K562 (cell line): ENCODE results near the gene SPTSSA. TPM values are rescaled to one million over a fixed set of nuclear protein-coding genes. Genes with fewer than 3 reads are reported as not detected.

Experiments used
- ELF4 ChIP-seq: fragments of 450-650 bp; formaldehyde crosslinking; IDR thresholded peaks from 2 replicates; pipeline ENCODE4 v1.4.0; 2022; ENCODE audit warnings: missing genetic modification characterization
- GATA2 ChIP-seq: sonication (generic); formaldehyde crosslinking; IDR thresholded peaks from 2 replicates; pipeline ENCODE4 v1.4.0; 2020; ENCODE audit warnings: mild to moderate bottlenecking, missing genetic modification reagents
- HINFP ChIP-seq: fragments of 450-650 bp; conservative IDR thresholded peaks from 2 replicates; pipeline ENCODE4 v1.6.1; 2016; ENCODE audit warnings: missing genetic modification characterization, low read depth, mild to moderate bottlenecking, control low read depth, missing compliant biosample characterization
- KAT2B ChIP-seq: IDR thresholded peaks from one replicate; pipeline ENCODE4 v1.6.1; 2012; ENCODE audit warnings: low read depth, mild to moderate bottlenecking, control low read depth, inconsistent platforms, low read length, moderate library complexity
- MYC ChIP-seq, 2 experiments: fragments of 250-450 bp in 1 of 2; sonication (Bioruptor Pico) in 1 of 2; IDR thresholded peaks; 2 replicates each; pipeline versions ENCODE4 v1.5.1 to v1.6.1; 2012 to 2021; ENCODE audit warnings: low read depth in 2 of 2, borderline replicate concordance in 1 of 2, improper control_type of control experiment in 1 of 2, low read length in 1 of 2, mild to moderate bottlenecking in 1 of 2, moderate library complexity in 1 of 2
- MYNN ChIP-seq, 2 experiments: sonication (generic); formaldehyde crosslinking in 1 of 2; IDR thresholded peaks; 2 replicates each; pipeline versions ENCODE4 v1.5.0 to v1.6.1; 2016 to 2020; ENCODE audit warnings: antibody characterized with exemption in 1 of 2, missing genetic modification reagents in 1 of 2
- RBM34 ChIP-seq: fragments of 200-400 bp; formaldehyde crosslinking; IDR thresholded peaks from 2 replicates; pipeline ENCODE4 v1.6.1; 2018; ENCODE audit warnings: low read length, borderline replicate concordance; ENCODE audit not compliant: insufficient read depth
- TAF7 ChIP-seq: fragments of 450-650 bp; IDR thresholded peaks from 2 replicates; pipeline ENCODE4 v1.6.1; 2016; ENCODE audit warnings: missing genetic modification characterization, missing compliant biosample characterization
- ZNF134 ChIP-seq: fragments of 250-450 bp; sonication (Bioruptor Pico); conservative IDR thresholded peaks from 2 replicates; pipeline ENCODE4 v1.4.0; 2020
- ZNF217 ChIP-seq: sonication (generic); formaldehyde crosslinking; IDR thresholded peaks from 2 replicates; pipeline ENCODE4 v1.8.0; 2022; ENCODE audit warnings: mild to moderate bottlenecking, missing genetic modification reagents
- ZNF444 ChIP-seq: fragments of 250-450 bp; sonication (Bioruptor Pico); IDR thresholded peaks from 2 replicates; pipeline ENCODE4 v1.4.0; 2020; ENCODE audit warnings: mild to moderate bottlenecking, moderate library complexity
- ZNF551 ChIP-seq: fragments of 250-450 bp; sonication (Bioruptor Pico); IDR thresholded peaks from 2 replicates; pipeline ENCODE4 v1.5.0; 2021; ENCODE audit warnings: mild to moderate bottlenecking, moderate library complexity
- ZNF561 ChIP-seq: fragments of 450-650 bp; formaldehyde crosslinking; conservative IDR thresholded peaks from 2 replicates; pipeline ENCODE4 v1.4.0; 2020; ENCODE audit warnings: mild to moderate bottlenecking, moderate library complexity
- ZNF668 ChIP-seq: fragments of 250-450 bp; sonication (Bioruptor Pico); IDR thresholded peaks from 2 replicates; pipeline ENCODE4 v1.8.0; 2022; ENCODE audit warnings: mild to moderate bottlenecking, inconsistent platforms
- ZNF766 ChIP-seq: fragments of 200-800 bp; sonication (Bioruptor generic); conservative IDR thresholded peaks from 2 replicates; pipeline ENCODE4 v1.6.1; 2016; ENCODE audit warnings: missing genetic modification characterization, missing compliant biosample characterization
- polyA plus RNA-seq, 8 experiments: library from polyadenylated mRNA; depleted of rRNA in 4 of 8; stranded (reverse) in 5 of 8; unstranded in 3 of 8; fragments of >200 nt; fragmentation: Nextera tagmentation in 2 of 8; fragmentation: Illumina TruSeq in 1 of 8; extraction: Ambion mirVana in 2 of 8; extraction: Trizol in 1 of 8; gene quantifications; 2 replicates each; pipeline versions ENCODE4 v1.2.1 to v1.2.3, GENCODE V29; 2011 to 2014; ENCODE audit warnings: inconsistent platforms in 1 of 8, missing spikeins in 1 of 8
- total RNA-seq, 7 experiments: library from RNA; depleted of rRNA in 6 of 7; stranded (reverse); fragments of >200 nt in 6 of 7; fragmentation: Illumina TruSeq in 2 of 7; extraction: Trizol in 2 of 7; gene quantifications; 2 replicates each; pipeline versions ENCODE4 v1.2.1 to v1.2.3, GENCODE V29; 2011 to 2021; ENCODE audit warnings: low replicate concordance in 1 of 7
- TF ChIP-seq, protein P1 (sequence below): fragments of 450-650 bp; conservative IDR thresholded peaks from 2 replicates; pipeline ENCODE4 v1.6.1; 2016; ENCODE audit warnings: missing genetic modification characterization, low read depth, mild to moderate bottlenecking, missing compliant biosample characterization, moderate library complexity
- TF ChIP-seq, protein P2 (sequence below): fragments of 450-650 bp; formaldehyde crosslinking; IDR thresholded peaks from 2 replicates; pipeline ENCODE4 v1.4.0; 2020; ENCODE audit warnings: mild to moderate bottlenecking, moderate library complexity
- TF ChIP-seq, protein P3 (sequence below): fragments of 250-450 bp; sonication (Bioruptor Pico); IDR thresholded peaks from 2 replicates; pipeline ENCODE4 v1.5.0; 2021
- TF ChIP-seq, protein P4 (sequence below): sonication (generic); formaldehyde crosslinking; IDR thresholded peaks from 2 replicates; pipeline ENCODE4 v1.8.1; 2022; ENCODE audit warnings: missing genetic modification reagents

The SPTSSA gene
- total and polyA plus RNA-seq, 9 of the 15 experiments (the other 6 are each of a cell fraction or from before 2014, with no cell fraction given): 6.8 to 35.7 (median 22.0) TPM

GRCh38 chr14:34465069-34465859 is 3.2 kb upstream of the SPTSSA start (continued):
- TF ChIP-seq, protein P1, sequence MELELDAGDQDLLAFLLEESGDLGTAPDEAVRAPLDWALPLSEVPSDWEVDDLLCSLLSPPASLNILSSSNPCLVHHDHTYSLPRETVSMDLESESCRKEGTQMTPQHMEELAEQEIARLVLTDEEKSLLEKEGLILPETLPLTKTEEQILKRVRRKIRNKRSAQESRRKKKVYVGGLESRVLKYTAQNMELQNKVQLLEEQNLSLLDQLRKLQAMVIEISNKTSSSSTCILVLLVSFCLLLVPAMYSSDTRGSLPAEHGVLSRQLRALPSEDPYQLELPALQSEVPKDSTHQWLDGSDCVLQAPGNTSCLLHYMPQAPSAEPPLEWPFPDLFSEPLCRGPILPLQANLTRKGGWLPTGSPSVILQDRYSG (tag): 0 out of 2 replicates have a peak, but pooled peaks have one; percentile 22
- TF ChIP-seq TAF7 (tag) (peak; percentile 34; the same call in 1 of the 2 replicates), KAT2B (no peak), ELF4 (CRISPR knock-in tag) (0 out of 2 replicates have a peak, but pooled peaks have one; percentile 47), MYNN (IDR thresholded peaks at IDR 0.05) (no peak), MYNN (CRISPR knock-in tag; IDR thresholded peaks at IDR 0.05) (no peak), GATA2 (CRISPR knock-in tag) (no peak), ZNF134 (CRISPR knock-in tag) (no peak), HINFP (0 out of 2 replicates have a peak, but pooled peaks have one; percentile 29), ZNF561 (CRISPR knock-in tag) (no peak), RBM34 (no peak), MYC (IDR thresholded peaks at IDR 0.05; ENCODE audit: low read depth, low read length) (peak; percentile 67; the same call in 1 of the 2 replicates), MYC (CRISPR knock-in tag; IDR thresholded peaks at IDR 0.05; ENCODE audit: borderline replicate concordance, low read depth) (no peak), ZNF217 (CRISPR knock-in tag) (no peak), ZNF766 (peak; percentile 81), ZNF444 (CRISPR knock-in tag) (0 out of 2 replicates have a peak, but pooled peaks have one; percentile 7), ZNF668 (CRISPR knock-in tag) (no peak), ZNF551 (no peak)
- TF ChIP-seq, protein P2, sequence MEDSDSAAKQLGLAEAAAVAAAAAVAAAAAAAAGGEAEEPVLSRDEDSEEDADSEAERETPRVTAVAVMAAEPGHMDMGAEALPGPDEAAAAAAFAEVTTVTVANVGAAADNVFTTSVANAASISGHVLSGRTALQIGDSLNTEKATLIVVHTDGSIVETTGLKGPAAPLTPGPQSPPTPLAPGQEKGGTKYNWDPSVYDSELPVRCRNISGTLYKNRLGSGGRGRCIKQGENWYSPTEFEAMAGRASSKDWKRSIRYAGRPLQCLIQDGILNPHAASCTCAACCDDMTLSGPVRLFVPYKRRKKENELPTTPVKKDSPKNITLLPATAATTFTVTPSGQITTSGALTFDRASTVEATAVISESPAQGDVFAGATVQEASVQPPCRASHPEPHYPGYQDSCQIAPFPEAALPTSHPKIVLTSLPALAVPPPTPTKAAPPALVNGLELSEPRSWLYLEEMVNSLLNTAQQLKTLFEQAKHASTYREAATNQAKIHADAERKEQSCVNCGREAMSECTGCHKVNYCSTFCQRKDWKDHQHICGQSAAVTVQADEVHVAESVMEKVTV (CRISPR knock-in tag): 0 out of 2 replicates have a peak, but pooled peaks have one; percentile 11
- TF ChIP-seq, protein P3, sequence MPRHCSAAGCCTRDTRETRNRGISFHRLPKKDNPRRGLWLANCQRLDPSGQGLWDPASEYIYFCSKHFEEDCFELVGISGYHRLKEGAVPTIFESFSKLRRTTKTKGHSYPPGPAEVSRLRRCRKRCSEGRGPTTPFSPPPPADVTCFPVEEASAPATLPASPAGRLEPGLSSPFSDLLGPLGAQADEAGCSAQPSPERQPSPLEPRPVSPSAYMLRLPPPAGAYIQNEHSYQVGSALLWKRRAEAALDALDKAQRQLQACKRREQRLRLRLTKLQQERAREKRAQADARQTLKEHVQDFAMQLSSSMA (CRISPR knock-in tag): no peak
- TF ChIP-seq, protein P4, sequence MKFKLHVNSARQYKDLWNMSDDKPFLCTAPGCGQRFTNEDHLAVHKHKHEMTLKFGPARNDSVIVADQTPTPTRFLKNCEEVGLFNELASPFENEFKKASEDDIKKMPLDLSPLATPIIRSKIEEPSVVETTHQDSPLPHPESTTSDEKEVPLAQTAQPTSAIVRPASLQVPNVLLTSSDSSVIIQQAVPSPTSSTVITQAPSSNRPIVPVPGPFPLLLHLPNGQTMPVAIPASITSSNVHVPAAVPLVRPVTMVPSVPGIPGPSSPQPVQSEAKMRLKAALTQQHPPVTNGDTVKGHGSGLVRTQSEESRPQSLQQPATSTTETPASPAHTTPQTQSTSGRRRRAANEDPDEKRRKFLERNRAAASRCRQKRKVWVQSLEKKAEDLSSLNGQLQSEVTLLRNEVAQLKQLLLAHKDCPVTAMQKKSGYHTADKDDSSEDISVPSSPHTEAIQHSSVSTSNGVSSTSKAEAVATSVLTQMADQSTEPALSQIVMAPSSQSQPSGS (CRISPR knock-in tag): no peak
